Measurements from ENCODE around the gene FAM89A.

Gene FAM89A

DNA sequence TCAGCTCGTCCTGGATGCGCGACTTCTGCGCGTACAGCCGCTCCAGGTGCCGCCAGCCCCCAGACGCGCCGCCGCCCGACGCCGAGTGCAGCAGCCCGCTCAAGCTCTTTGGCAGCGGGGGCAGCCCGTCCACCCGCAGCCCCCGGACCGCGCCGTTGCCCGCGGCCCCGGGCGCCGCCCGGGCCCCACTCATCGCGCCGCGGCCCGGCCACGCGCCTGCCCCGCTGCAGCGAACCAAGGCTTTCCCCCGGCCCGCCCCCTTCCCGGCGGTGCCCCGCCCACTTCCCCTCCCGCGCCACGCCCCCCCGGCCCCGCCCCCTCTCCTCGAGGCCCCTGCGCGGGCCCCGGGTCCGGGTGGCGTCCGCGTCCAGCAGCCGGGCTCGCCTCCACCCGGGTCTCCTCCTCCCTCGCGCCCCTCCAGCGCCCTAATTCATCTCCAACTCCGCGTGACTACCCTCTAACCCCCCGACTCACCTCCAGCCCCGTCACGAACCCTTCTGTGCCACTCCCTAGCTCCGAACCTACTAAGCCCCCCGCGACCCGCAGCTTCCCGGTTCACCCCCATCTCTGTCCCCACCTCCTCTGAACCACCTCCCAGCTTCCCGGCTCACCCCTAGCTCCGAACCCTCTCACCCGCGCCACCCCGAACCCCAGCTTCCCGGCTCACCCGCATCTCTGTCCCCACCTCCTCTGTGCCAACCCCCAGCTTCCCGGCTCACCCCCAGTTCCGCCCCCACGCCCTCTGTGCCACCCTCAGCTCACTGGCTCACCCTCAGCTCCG lies at the start of gene FAM89A:
TSS of gene FAM89A (minus strand) at position 236 of the 781 bp plus-strand sequence. CDS start at position 193, 43 bp downstream.
- no peak for DNase-seq

DNA sequence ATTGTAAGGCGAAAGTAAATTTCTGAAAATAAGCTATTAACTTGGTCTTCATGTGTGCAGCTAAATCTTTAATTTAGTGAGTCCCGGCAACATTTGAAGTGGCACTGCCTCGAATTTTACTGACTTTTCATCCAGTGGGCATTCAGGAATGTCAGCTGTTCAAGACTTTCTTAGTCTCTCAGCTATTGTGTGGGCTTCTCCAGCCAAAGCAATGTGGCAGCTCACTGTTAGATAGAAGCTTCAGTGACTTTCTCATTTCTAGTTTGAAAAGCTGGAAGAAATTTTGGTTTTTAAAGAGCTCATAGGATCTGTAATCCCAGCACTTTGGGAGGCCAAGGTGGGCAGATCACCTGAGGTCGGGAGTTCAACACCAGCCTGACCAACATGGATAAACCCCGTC lies 44.3 kb upstream of the FAM89A start:
- DNase-seq = no peak

DNA sequence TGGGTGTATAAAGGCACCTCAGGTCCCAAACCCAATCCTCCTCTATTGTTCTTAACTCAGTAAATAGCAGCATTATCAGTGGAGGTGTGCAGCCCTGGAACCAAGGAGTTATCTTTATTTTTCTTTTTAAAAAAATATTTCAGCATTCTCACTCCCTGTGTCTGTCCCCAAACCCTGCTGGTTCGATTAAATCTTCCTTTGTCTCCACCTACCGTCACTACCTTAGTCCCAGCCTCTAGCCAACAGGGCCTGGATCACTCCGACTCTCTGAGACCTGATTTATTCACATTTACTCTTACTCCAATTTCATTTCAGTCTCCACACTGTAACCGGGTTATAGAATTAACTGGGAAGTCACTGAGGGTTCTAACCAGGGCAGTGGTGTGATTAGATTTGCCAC lies 39.1 kb upstream of the FAM89A start:
- no peak for DNase-seq

DNA sequence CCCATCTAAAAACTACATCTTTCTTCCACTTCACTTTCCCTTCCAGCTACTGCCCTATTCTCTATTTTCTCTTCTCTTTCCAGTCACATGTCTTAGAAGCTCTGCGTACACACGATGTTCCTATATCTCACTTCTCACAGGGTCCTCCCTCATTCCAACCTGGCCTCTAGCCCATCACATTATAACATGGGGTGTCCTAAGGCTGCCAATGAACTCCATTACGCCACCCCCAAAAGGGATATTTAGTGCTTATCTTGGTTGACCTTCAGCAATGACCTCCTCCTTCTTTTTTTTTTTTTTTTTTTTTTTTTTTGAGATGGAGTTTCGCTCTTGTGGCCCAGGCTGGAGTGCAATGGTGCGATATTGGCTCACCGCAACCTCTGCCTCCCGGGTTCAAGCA lies 38.2 kb upstream of the FAM89A start:
- no peak for DNase-seq

DNA sequence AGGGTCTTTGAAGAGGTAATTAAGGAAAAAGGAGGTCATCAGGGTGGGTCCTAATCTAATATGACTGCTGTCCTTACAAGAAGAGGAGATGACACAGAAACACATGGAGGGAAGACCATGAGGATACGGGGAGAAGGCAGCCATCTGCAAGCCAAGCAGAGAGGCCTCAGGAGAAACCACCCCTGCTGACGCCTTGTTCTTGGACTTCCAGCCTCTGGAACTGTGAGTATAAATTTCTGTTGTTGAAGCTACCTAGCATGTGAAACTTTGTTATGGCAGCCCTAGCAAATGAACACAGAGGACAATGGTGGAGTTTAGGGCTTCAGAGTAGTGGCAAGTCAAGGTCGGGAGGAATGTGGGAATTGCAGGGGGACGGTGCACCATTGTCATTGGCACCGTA lies 36.7 kb upstream of the FAM89A start:
- no peak for DNase-seq

DNA sequence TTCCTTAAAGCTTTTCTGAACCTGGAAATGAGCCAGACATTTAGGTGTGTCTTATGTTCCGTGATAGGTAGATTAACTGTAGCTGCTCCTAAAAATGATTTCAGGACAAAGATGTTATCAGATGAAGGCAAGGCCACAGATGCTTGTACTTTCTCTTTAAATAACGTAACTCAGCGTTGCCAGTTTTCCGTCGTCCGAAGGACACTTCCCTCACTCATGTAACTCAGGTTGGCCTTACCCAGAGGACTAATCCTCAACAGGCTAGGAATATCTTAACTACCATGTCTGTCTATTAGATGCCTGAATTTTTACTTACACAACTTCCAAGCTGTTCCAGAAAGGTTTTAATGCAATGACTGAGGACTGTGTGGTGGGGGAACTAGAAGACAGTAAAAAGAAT lies 35.4 kb upstream of the FAM89A start:
- DNase-seq = no peak

DNA sequence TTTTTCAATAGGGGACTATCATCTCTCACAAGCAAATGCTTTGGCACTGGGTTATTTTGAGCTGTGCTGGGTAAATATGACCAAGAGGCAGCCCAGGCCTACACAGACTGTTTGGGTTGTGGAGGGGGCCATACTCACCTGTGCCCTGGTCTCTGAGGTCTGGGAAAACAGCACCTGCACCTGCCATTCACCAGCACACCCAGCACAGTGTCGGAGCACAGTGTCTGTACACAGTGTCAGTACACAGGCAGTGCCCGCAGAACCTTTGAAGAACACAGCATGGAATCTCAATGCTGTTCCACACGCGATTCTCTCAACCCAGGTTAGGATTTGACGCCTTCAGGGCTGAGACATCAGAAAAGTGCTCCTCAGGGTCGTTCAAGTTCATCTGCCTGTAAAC lies 35.0 kb upstream of the FAM89A start:
- DNase-seq = no peak

DNA sequence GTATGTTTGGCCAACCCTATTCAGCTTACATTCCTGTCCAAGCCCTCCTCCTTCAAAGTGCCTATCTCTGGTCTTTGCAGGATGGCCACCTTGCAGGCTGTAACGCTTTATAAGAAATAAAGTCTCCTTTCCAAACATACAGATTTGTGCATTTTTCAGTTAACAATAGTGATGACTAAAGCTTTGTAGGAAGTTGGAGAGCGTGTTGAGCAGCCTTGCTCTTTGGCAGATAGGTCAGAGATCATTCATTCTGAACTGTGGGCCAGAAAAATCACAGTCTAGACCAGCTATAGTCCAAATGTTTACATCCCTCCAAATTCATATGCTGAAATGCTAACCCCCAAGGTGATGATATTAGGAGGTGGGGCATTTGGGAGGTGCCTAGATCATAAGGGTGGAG lies 34.0 kb upstream of the FAM89A start:
- DNase-seq = no peak

DNA sequence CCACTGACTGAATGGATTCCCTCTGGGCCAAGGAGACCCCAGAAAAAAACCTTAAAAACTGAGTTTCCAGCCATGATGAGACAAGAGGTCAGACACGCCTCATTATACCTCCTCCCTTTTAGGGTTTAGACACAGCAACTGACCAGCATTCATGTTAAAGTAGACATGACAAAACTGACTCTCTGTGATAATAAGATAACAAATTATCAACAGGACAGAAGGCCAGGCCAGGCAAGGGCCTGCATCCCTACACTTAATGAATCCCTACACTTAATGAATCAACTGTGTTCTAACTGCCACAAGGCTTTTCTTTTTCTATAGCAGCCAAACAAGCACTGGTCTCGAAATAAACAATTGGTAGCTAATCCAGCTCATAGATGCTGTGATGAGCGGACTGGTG lies 33.3 kb upstream of the FAM89A start:
- no peak for DNase-seq

DNA sequence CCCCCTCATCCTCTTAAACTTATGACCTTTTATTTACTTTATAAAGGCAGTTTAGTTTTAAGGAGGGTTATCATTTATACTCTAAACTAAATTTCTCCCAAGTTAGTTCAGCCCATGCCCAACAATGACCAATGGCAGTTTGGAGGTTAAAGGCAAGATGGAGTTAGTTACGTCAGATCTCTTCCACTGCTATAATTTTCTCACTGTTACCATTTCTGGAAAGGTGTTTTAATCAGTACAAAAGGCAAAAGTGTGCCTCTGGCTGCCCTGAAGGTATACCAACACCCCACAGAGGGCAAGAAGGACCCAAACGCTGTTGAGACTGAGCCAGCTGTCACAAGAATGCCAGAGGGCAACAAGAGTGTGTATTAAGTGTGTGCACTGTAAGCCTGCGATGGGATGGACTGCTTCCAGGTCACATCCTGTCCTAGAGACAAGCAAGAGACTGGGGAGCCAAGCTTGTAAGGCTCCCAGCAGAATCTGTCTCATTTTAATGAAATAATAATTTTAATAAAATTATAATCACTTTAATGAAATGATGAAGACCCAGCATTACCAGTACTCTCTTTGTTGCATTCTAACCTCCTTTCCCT lies 32.5 kb upstream of the FAM89A start:
- no peak for DNase-seq

DNA sequence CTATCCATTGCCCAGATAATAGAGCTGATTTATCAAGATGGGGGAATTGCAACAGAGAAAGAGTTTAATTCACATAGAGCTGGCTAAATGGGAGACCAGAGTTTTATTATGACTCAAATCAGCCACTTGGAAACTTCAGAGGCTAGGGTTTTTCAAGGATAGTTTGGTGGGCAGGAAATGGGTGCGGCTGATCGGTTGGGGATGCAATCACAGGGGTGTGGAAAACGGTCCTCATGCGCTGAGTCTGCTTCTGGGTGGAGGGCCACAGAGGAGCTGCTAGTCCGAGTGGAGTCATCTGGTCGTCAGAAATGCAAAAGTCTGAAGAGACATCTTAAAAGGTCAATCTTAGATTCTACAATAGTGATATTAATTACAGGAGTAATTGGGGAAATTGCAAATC lies 32.0 kb upstream of the FAM89A start:
- no peak for DNase-seq

DNA sequence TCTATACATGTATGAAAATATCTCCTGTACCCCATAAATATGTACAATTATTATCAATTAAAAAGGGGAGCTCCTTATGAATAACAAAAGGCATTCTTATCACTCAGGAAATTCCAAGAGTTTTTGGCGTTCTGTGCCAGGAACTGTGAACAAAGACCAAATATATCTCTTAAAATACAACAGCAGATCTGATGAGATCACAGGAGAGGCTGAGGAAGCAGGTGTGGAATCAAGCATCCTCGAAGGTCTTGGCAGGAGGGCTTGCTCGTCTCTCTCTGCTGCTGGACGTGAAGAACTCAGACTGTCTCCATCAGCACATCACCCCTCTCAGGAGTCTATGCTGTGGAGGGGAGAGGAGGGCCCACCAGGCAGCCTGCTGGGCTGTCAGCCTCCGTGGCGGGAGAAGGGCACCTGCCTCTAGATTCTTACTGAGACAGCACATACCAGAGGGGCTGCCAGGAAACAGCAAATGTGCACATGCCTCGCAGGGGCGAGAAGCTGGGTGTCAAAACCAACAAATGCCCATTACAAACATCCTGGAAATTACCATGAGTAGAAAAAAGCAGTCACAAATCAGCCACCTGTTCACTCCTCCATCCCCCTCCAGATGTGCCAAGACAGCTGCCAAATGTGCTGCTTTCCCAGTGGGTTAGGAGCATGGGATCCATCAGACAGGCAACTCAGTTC lies 30.8 kb upstream of the FAM89A start:
- no peak for DNase-seq

DNA sequence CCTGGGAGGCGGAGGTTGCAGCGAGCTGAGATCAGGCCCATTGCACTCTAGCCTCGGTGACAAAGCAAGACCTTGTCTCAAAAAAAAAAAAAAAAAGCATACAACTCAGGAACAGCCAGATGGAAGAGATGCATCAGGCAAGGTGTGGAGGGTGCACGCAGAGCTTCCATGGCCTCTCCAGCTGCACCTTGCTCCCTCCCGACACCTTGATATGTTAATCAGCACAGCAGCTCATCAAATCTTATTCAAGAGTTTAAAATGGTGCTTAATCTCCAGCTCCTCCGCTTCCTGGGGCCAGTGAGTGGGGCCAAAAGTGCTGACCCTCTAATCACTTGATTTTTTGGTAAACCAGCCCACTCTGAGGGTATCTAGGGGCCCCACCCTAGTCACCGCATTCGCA lies 29.3 kb upstream of the FAM89A start:
- DNase-seq = no peak

DNA sequence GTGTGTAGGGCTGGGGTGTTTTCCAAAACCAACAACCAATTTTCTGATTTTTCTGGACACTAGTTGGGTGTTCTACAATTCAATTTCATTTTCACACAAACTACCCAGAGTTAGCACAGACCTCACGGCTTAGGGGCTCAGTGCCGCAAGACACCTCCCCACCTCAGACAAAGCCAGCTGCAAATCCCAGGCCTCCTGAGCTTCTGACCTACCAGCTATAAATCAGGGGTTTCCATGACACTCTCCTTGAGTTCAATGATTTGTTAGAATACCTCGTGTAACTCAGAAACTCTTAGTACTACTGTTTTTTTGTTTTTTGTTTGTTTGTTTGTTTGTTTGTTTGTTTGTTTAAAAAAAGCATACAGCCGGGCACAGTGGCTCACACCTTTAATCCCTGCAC lies 28.7 kb upstream of the FAM89A start:
- DNase-seq = no peak

DNA sequence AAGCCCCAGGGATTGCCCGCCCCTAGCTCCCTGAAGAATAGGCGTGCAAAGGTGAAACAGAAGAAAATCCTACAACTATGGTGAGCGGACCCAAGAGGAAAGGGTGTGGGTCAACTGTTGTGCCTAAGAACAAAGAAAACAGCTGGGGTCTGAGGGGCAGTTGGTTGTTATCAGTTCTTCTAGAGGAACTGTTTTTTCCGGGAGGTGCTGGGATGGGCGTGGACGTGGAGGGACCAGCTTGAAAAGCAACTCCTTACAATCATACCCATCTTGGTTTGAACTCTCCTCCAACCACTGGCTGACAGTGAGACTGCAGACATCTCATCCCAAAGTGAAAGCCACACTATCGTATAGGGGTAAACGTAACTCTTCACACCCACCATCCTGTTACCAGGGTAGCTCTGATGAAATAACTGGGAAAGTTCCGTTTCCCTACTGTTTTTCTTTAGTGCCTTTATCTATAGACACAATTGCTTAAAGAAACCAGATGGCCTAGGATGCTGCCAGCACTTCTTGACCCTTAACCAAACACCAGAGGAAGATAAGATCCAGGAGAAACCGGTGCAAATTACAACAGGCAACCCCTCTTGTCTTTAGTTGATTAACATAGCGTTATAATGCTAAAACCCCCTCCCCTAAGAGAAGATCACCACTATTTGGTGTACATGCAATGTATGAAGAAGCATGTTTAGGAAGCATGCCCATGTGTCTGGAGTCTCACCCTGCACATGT lies 25.6 kb upstream of the FAM89A start:
- DNase-seq = no peak

DNA sequence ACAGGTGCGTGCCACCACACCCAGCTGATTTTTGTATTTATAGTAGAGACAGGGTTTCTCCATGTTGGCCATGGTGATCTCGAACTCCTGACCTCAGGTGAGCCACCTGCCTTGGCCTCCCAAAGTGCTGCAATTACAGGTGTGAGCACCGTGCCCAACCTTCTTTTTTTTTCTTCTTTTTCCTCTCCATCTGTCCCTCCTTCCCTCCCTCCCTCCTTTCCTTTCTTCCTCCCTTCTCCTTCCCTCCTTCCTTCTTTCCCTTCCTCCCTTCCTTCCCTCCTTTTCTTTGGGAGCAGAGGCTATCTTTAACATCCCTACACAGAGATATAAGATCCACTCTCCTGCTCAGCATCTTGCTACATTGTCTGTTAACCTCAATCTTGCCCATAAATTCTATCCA lies 24.4 kb upstream of the FAM89A start:
- no peak for DNase-seq

DNA sequence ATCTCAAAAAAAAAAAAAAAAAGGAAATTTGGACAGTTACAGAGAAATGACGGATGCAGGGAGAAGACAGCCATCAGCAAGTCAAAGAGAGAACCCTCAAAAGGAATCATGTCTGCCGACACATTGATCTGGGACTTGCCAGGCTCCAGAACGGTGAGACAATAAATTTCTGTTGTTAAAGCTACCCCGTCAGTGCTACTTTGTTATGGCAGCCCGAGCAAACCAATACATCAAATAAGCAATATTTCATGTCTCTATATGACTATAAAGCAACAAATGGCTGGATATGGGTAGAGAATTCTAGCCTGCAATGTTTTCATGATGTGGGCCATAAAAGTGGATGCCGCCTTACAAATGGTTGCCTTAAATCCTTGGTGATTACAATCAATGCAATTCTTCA lies 23.3 kb upstream of the FAM89A start:
- no peak for DNase-seq

DNA sequence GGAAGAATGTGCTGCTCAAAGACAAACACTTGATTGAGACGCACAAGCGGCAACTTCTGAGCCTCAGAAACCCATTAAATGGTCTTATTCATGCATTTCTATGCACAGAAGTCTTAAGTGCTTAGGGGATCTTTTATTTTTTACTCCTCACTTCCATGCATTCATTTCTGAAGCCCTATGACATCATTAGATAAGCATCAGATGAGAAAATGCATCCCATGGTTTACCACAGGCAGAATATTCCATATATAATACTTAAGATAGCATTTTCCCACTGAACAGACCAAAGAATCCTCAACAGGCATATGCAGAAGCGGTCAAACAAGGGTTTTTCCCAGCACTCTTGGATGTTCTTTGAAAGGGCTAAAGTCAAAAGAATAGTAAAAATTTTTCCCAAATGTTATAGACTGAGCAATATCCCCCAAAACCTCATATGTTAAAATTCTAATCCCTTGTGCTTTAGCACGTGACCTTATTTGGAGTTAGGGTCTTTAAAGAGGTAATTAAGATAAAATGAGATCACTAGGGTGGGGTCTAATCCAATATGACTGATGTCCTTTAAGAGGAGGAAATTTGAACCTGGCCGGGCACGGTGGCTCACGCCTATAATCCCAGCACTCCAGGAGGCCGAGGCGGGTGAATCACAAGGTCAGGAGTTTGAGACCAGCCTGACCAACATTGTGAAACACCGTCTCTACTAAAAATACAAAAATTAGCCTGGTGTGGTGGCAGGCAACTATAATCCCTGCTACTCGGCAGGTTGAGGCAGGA lies 22.6 kb upstream of the FAM89A start:
- no peak for DNase-seq

DNA sequence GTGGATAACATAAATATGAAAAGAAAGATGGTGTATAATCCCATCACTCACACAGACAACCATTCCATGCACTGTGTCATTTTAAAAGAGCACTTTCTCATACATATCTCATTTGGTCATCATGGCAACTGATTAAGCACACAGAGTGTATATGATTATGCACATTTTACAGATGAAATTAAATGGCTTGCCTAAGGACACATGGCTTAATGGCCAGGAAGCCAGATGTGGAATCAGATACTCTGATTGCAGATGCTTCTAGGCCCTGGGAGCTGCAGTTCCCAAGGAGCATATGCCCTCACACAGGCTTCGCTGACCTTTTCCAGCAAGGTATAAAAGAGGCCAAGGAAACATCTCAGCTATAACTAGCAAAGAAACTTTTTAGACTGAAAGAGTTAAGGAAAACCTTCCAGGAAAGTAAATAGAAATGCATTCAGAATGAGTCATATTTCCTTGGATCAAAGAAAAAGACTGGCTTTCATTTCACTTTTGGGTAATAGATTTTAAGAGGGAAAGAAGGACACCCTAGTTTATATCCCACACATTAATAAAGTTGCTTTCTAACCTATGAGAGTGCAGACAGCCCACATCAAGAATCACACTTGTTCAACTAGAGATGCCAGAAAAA lies 19.6 kb upstream of the FAM89A start:
- DNase-seq = no peak

DNA sequence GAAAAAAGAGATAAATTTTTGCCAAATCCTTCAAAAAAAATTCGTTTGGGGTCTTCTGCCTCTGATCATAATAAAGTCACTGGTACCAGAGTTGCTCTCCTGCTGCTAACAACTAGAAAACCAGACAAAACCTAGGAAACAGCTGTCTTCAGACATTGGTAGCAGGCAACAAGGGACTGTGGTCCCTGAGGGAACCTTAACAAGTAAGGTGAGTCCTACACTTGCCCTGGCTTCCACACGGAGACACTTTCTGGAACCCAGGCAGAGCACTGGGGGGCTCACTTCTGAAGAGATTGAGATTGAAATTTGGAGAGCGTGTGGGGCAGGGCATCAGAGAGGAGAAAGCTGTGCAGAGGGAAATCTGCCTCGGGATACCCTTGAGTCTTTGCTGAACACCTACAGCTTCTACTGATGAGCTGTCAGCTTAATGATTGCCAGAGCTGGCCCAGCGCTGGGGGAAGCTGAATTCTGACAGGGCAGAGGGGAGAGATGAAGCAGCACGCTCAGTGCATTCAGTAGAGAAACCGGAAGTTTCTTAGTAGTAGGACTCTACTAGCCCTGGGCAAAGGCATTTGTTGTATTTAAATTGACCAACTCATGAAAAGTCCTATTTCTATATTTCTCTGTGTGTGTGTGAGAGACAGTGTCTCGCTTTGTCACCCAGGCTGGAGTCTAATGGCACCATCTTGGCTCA lies 18.5 kb upstream of the FAM89A start:
- no peak for DNase-seq

DNA sequence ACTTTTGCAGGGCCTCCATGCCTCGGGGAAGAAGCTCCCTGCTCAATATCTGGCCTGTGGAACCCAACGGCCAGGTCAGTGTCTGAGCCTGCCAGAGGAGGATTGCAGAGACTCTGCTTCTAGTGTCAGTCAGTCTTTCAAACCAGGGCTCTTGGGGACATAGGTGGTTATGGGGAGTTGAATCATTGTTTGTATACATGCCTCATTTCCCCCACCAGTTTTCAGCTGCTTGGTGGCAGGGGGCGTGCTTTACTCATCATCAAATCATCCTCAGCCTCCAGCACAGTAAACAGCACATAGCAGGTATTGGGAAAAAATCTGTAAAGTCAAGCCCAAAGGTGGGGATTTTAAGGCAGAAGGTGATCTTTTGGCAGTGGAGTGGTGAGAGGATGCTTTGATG lies 17.4 kb upstream of the FAM89A start:
- DNase-seq = no peak

DNA sequence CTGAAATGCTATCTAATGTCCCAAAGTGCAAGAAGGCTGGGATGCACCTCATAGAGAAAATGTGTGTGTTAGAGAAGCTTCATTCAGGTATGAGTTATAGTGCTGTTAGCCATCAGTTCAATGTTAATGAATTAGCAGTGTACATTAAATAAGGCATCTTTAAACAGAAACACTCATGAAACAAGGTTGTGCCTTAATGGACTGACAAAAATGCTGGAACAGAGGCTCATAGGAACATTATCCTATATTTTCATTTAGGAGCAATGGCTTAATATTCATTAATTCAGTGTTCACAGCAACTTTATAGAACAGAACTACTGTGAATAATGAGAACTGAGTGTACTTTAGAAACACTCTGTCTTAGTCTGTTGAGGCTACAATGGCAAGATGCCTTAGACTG lies 15.2 kb upstream of the FAM89A start:
- DNase-seq = no peak
